Mammary epithelial cell (primary cell): ENCODE measurements around the gene H2BK1.

Source experiments
- EZH2 ChIP-seq: IDR thresholded peaks from 2 replicates; pipeline ENCODE4 v1.6.1; 2012; ENCODE audit warnings: low read length, inconsistent platforms, borderline replicate concordance
- TF ChIP-seq, protein P1 (sequence below), 2 donors: IDR thresholded peaks in 1 of 2; conservative IDR thresholded peaks in 1 of 2; 2 replicates each; pipeline ENCODE4 v1.5.1; 2011 to 2012; ENCODE audit warnings: inconsistent platforms in 2 of 2, low read length in 2 of 2, mild to moderate bottlenecking in 2 of 2, control low read depth in 1 of 2, low read depth in 1 of 2; ENCODE audit not compliant: insufficient read depth in 1 of 2; ENCODE audit errors: extremely low read depth in 1 of 2

GRCh38 chr7:151257990-151258389, 47.7 kb upstream of the H2BK1 start:
- TF ChIP-seq EZH2: no peak
- TF ChIP-seq, protein P1, sequence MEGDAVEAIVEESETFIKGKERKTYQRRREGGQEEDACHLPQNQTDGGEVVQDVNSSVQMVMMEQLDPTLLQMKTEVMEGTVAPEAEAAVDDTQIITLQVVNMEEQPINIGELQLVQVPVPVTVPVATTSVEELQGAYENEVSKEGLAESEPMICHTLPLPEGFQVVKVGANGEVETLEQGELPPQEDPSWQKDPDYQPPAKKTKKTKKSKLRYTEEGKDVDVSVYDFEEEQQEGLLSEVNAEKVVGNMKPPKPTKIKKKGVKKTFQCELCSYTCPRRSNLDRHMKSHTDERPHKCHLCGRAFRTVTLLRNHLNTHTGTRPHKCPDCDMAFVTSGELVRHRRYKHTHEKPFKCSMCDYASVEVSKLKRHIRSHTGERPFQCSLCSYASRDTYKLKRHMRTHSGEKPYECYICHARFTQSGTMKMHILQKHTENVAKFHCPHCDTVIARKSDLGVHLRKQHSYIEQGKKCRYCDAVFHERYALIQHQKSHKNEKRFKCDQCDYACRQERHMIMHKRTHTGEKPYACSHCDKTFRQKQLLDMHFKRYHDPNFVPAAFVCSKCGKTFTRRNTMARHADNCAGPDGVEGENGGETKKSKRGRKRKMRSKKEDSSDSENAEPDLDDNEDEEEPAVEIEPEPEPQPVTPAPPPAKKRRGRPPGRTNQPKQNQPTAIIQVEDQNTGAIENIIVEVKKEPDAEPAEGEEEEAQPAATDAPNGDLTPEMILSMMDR (conservative IDR thresholded peaks at IDR 0.05 in 1 of 2, IDR thresholded peaks at IDR 0.05 in 1 of 2; ENCODE audit: extremely low read depth in 1 of 2, insufficient read depth in 1 of 2, low read depth in 1 of 2, low read length in 2 of 2): no peak
